Esophagus mucosa (tissue), 1 donor: ENCODE data around the gene ZNF184. TPM values are rescaled to one million over a fixed set of nuclear protein-coding genes. Genes with fewer than 3 reads are reported as not detected.
"Not testable (repeated sequence)": the region's sequence is repeated elsewhere in the genome, so short reads cannot be mapped to it uniquely, and the experiment has no call there.

Experiments
- ATAC-seq: fragments of 200-7000 bp; cut with Tn5 transposase; one replicate; pipeline ENCODE4 v1.9.1; 2020
- total RNA-seq: library from RNA; stranded (reverse); gene quantifications from one replicate; pipeline ENCODE4 v1.2.4, GENCODE V29; 2023
- donor health status: DM: yes; HTN: yes; CAD: no.

ZNF184 gene
- total RNA-seq, 1 donor from 2014 or later: 3.0 TPM

DNA sequence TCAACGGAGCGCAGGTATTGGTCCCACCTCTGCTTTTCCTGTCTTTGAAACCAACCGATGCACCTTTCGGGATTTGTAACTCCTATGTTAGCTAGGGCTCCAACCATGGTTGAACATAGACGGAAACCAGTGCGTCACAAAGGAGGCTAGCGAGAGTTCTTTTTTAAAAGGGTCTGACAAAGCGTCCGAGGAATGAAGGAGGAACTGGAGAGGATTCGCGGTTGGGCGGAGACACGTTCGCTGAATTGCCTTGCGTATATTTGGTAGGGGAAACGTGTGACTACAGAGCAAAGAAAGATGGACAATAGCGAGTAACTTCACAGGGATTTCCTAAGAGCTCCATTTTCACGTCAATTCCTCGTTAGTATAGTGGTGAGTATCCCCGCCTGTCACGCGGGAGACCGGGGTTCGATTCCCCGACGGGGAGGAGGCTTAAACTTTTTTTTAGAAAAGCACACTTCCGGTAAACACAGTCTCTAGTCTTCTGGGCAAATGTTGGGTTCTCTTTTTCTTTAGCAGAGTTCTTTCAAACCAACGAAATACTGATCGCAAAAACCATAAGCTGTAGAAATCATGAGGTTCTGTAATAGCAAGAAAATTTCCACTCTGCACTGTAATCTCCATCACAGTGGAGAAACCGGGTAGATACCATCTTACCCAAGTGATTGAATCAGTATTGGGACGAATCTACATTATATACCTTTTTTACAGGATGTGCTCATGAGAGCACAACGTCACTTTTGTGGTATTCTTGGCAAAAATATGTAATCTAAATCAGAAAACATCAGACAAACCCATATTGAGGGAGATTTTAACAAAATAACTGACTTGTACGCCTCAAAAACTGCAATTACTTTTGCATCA is 6.6 kb upstream of the ZNF184 start:
- peak; percentile 87 for ATAC-seq

DNA sequence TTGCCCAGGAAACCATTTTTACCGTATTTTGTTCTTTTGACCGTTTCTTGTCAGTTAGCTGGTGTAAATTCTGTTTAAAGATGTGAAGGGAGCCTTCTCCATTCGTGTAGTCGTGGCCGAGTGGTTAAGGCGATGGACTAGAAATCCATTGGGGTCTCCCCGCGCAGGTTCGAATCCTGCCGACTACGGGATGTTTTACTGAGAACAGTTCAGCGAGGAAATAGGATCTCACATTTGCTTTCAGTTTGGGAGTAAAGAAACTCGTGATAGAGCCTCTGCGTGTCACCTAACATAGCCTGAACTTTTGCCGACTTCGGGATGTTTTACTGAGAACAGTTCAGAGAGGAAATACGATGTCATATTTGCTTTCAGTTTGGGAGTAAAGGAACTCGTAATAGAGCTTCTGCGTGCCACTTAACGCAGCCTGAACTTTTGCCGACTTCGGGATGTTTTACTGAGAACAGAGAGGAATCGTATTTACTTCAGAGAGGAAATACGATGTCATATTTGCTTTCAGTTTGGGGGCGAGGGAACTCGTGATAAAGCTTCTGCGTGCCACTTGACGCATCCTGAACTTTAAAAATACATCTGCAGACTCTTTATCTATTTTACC is 5.9 kb upstream of the ZNF184 start:
- peak; percentile 92 for ATAC-seq

DNA sequence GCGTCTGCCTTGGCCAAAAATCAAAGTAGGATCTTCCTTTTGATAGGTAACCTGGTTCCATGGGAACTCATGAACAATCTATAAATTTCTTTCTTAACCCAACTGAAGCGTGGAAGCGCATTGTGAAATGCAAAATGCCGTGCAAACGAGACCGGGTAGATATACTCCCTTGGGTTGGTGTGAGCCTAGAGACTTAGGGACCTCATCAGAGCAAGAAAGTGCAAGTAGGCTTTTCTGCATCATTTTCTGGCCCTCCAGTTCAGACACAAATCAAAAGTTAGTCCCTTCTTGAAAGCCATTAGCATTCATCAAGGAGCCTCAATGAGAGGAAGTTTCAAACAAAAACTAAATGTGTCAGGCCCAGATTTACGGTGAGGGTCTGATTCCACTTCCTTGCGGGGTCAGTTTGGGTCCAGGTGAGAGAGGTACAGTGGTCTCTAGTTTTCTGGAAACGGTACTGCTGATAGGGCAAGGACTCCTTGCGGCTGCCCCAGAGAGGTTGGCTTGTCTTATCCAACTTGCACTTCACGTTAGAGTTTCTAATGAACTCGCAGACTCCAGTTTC is 5.3 kb upstream of the ZNF184 start:
- peak; percentile 17 for ATAC-seq

DNA sequence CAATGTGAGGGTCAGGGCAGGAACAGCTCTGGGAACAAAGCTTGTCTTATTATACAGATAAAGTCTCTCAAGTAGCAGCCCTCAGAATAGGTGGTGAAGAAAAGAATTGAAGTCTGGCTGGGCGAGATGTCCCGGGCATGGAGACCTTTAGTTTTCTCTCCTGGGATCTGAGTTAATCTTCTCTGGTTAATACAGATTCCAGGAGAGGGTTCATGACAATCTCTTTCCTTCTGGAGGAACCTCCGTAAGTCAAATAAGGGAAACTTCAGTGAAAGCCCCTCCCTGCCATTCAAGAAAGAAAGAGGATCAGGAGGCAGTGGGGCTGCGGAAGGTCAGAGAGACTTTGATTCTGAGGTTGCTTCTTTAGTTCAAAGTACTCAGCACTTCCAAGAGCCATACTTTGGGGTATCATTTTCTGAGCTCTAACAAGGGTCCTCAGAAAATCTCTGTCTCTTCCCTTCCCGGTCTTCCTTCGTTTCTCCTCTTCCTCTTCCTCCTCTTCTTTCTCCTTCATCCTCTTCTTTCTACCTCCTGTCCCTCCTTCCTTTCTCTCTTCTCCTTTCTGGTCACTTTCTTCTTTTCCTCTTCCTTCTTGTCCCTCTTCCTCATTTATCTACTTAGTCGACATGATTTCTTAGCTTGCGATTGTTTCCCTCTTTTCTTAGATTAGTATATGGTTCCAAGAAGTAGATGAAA is 4.6 kb upstream of the ZNF184 start:
- no peak for ATAC-seq

DNA sequence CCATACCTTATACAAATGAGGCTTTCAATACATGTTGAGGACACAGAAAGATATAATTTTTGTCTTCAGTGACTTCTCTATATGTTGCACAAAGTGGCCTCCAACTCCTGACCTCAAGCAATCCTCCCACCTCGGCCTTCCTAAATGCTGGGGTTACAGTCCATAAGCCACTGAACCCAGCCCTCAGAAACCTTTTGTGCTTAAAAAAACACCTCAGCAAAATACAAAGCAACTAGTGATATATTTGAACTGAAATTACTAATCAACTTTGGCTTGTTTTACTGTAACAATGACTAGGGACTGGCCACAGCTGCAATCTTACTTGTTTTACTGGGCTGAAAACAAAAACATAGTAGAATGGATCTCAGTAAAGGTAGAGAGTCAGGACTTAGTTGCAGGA is 3.2 kb upstream of the ZNF184 start:
- ATAC-seq: no peak

DNA sequence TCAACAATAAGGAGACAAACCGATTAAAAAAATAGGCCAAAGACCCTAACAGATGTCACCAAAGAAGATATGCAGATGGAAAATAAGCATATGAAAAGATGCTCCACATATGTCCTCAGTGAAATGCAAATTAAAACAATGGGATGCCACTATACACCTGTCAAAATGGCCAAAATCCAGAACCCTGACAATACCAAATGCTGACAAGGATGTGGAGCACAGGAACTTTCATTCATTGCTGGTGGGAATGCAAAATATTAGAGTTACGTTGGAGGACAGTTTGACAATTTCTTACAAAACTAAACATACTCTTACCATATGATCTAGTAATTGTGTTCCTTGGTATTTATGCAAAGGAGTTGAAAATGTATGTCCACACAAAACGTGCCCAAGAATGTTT is 1.8 kb upstream of the ZNF184 start:
- no peak for ATAC-seq

DNA sequence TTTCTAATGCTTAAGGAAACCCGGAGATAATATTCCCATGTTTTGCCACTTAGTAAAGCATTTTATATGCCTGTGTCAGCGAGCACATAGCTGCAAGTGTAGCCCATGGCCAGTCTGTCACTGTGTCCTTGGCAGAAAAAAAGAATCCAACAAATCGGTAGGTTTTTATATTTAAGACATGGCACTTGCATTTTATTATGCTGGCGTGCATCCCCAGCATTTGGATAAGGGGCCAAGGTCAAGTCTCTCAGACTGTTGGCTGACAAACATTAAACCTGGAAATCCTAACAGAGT is 1.2 kb upstream of the ZNF184 start:
- ATAC-seq: no peak

DNA sequence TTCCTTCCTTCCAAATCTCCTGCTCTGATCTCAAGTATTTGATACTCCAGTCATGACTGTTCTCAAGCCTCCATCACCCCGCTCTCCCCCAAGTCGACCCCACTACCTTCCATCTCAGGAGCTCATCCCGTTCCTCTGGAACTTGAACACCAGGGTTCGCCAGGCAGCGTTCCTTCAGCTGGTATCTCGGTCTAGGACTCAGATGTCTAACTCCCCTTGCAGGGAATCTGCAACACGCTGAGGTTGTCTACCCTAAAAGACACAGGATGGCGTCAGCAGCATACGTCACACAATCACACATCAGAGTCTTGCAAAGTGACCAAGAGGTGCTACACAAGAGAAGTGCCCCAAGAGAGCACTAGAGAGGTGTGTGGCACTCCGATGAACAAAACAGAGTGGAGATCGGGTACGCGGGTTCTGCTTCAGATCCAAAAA is 706 bp downstream of the ZNF184 start:
- peak; percentile 53 for ATAC-seq

DNA sequence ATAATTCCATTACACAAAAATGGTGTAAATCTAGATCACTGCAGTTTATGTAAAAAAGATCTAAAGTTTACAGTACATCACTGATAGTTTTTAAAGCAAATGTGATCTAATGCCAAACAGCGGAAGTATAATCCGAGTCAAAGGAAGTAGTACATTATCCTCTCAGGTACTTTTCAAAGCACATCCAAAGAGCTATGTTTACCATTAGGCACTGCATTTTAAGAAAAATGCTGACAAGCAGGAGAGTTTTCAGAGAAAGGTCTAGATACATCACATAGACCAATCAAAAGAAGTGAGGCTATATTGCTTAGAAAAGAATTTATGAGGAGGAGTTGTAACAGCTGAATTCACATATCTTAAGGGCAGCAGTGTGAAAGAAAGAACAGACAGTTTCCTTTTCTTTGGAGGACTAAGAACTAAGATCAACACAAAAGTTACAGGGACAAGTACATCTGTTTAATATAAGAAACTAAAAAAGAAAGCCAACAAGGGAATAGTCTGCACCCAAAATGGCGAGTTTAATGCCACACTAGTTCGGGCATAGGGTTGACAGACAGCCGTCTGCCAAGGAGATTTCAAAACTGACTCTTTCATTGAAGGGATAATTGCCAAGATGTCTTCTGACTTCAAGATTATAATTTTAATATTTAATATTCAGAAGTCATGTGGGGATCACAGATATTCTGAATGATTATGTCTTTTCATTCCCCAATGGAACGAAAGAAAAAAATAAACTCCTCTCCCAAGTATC is 1.4 kb downstream of the ZNF184 start:
- ATAC-seq: no peak

DNA sequence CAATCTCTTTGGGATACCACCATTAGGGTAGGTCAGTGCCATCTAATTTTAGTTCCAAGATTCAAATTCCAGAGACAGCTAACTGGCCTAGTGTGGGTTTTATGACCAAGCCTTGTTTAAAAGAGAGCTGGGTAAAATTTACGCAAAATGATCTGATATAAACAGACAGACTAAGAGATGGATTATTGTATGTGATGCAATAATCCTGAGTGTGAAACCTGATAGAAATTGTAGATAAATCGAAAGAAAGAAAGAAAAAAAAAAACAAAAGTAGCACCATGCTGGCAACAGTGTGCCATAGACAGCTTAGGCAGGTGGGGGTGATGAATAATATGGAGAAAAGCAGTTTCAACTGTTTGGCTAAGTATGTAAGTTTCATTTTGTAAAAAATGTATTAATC is 2.9 kb downstream of the ZNF184 start:
- no peak for ATAC-seq

DNA sequence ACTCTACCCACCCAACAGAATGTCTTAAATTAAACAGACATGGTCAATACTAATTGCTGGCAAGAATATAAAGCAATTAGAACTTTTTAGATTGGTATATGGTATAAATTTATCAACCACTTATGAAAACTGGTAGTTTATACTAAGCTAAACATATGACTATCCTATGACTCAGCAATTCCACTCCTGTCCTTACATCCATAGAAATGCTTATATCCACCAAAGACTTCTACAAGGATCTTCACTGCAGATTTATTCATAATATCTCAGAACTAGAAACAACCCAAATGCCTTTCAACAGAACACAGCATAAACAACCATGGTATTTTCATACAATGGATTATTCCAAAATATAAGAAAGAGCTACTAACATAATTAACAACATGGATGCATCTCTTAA is 4.6 kb downstream of the ZNF184 start:
- ATAC-seq: no peak

DNA sequence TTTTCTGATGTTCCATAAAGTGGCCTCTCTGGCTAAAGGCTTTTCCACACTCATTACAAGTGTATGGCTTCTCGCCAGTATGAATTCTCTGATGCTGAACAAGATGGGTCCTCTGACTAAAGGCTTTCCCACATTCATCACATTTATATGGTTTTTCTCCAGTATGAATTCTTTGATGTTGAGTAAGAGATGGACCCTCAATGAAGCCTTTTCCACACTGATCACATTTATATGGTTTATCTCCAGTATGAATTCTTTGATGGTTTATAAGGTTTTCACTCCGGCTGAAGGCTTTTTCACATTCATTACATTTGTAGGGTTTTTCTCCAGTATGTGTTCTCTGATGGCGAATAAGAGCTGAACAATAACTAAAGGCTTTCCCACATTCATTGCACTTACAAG is 20.4 kb downstream of the ZNF184 start:
- no peak for ATAC-seq

DNA sequence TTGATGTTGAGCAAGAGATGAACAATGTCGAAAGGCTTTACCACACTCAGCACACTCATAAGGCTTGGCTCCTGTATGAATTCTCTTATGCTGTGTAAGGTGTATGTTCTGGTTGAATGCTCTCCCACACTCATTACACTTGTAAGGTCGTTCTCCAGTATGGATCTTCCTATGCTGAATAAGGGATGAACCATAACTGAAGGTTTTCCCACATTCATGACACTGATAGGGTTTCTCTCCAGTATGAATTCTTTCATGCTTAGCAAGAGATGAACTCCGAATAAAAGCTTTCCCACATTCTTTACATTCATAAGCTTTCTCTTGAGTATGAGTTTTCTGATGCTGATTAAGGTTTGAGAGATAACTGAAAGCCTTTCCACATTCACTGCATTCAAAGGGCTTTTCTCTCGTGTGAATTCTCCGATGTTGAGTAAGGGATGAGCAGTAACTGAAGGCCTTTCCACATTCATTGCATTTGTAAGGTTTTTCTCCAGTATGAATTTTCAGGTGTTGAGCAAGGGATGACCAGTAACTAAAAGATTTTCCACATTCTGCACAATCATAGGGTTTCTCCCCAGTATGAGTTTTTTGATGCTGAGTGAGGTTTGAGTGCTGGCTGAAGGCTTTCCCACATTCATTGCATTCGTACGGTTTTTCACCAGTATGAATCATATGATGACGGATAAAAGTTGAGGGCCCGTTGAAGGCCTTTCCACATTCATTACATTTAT is 21.1 kb downstream of the ZNF184 start:
- ATAC-seq: no peak

DNA sequence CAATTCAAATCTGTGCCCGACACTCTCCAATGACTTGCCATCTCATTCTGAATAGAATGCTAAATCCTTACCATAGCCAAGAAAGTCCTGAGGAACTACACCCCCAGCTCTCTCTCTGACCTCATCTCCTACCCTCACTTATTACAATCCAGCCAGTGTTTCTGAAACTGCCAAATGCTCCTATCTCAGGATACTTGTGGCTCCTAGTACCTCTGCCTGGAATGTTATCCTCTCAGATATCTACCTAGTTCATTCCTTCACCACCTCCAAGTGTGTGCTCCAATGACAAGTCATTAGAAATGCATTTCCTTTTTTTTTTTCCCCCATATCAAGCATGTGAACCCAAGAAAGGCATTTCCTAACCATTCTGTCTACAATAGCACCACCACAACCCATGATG is 24.4 kb downstream of the ZNF184 start:
- no peak for ATAC-seq

DNA sequence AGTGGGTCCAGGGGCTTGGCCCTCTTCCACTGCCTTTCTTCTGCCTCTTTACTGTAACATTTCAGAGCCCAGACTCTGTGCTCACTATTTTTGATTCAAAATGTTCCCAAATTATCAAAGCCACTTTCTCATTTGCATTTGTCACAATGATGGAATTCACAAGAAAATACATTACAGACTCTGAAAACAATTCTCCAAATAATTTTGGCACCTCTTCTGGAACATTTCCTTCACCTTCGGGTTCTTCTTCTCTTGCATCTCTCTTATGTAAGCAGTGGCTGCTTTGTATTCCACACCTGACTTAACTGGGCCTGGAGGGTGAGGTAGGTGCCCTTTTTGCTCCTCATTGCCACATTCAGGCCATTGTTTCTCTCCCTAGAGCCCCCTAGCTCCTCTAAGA is 30.0 kb downstream of the ZNF184 start:
- ATAC-seq: no peak

DNA sequence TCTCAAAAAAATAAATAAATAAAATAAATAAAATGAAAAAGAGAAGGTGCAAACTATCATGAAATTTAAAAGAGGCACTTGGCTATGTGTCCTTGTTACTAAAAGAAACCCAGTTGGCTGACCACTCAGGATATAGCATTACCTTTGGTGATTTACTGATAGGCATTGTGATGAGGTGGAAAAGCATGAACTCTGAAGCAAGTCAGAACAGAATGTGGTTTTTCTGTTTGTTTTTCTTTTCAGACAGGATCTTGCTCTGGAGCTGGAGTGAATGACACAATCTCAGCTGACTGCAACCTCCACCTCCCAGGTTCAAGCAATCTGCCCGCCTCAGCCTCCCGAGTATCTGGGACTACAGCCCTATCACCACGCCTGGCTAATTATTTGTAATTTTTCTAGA is 31.9 kb downstream of the ZNF184 start:
- no peak for ATAC-seq

DNA sequence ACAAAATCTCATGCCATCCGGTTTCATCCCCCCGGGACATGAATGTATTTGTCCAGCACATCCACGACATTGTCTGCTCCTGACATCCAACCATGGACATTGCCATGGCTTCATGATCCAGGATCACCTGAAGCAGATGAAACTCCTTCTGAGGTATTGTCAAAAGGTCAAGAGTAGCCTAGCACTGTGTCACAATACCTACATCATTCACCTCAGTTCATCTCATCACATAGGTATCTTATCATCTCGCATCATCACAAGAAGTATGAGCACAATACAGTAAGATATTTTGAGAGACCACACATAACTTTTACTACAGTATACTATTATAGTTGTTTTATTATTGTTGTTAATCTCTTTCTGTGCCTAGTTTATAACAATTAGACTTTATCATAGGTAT is 33.5 kb downstream of the ZNF184 start:
- ATAC-seq: no peak

DNA sequence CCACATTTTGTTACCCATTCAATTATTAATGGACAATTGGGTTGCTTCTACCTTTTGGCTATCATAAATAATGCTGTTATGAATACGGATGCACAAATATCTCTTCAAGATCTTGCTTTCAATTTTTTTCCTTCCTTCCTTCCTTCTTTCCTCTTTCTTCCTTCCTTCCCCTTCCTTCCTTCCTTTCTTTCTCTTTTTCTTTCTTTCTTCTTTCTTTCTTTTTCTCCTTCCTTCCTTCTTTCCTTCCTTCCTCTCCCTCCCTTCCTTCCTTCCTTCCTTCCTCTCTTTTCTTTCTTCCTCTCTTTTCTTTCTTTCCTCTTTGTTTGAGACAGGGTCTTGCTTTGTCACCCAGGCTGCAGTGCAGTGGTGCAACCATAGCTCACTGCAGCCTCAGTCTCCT is 39.2 kb downstream of the ZNF184 start:
- no peak for ATAC-seq

DNA sequence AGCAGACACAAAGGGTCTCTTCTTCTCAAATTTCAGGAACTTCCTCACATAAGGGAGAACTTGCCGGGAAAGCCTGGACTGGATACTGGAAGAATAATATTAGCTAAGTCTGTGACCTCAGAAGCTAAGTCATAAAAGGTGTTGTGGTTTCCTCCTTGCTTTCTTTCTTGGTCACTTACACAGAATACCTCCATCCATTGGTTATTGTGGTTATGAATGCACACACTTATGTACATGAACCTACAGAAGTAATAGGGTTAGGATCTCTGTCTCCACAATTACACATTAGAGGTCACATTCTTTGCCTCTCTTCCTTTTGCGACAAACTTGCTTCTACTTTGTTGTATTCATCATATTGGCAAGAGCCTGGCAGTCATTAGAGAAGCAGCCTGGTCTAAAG is 43.9 kb downstream of the ZNF184 start:
- ATAC-seq: no peak

DNA sequence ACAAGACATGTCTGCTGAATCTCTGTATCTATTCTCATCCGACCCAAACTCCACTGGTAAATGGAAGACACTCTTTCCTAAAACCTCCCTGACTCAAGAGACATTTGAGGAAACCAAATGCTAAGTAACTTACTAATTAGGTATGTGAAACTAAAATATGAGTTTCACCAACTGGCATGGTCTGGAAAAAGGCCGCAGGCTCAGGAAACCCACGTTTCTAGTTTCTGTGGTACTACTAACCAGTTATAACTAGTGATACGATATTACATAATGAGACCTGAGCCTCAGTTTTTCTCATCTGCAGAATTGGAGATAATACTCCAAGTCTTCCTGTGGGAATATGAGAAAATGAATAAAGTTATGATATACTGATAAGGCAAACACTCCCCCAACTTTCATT is 44.4 kb downstream of the ZNF184 start:
- ATAC-seq: no peak

DNA sequence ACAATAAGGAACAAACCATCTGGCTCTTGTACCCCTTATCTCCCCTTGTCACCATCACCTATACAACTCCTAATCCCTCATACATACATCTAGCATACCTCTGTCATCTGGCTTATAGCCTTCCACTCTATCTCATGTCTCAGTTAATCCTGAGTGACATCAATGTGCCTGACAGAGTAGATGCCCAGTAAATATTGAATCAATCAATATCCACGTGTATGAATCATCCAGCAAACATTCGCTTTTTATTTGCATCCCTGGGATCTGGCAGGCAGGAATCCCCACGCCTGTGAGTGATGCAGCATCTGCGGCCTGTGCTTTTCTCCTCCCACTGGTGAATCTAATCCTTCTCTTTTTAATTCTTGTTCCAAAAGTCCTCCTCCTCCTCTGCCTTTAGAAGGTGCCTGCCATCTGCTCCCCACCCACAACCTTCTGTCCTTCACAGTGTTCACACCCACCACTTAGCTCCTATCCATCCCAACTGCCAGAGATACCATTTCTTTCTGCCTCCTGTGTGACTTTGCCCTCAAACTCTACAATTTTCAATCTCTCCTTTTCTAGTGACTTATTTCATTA is 46.8 kb downstream of the ZNF184 start:
- no peak for ATAC-seq

DNA sequence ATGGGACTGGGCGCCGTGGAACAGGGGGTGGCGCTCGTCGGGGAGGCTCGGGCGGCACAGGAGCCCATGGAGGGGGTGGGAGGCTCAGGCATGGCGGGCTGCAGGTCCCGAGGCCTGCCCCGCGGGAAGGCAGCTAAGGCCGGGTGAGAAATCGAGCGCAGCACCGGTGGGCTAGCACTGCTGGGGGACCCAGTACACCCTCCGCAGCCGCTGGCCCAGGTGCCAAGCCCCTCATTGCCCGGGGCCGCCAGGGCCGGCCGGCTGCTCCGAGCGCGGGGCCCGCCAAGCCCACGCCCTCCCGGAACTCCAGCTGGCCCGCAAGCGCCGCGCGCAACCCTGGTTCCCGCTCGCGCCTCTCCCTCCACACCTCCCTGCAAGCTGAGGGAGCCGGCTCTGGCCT is 48.1 kb downstream of the ZNF184 start:
- not testable (repeated sequence) for ATAC-seq
